Tibial artery (tissue), 4 donors: ENCODE results near the gene HTD2.
"Not testable (repeated sequence)": the region's sequence is repeated elsewhere in the genome, so short reads cannot be mapped to it uniquely, and the experiment has no call there.

ENCODE experiments used
- DNase-seq, 2 donors: peaks; one replicate each; pipeline ENCODE4 v3.0.0-alpha.2; 2019
- H3K27ac ChIP-seq, 2 donors: fragments of 200-600 bp; sonication (generic) in 1 of 2; 1 replicate in 1 of 2; 2 replicates in 1 of 2; pipeline ENCODE4 v1.5.1; 2018 to 2019; ENCODE audit warnings: mild to moderate bottlenecking in 1 of 2
- H3K27me3 ChIP-seq, 2 donors: fragments of 200-600 bp; sonication (generic) in 1 of 2; one replicate each; pipeline versions ENCODE4 v1.5.1 to v1.6.0; 2016 to 2019
- H3K36me3 ChIP-seq, 3 donors: fragments of 200-600 bp; sonication (generic) in 2 of 3; one replicate each; pipeline ENCODE4 v1.5.1; 2016 to 2019; ENCODE audit warnings: mild to moderate bottlenecking in 2 of 3
- H3K4me1 ChIP-seq, 4 donors: fragments of 200-600 bp; sonication (generic) in 2 of 4; 1 replicate in 3 of 4; 2 replicates in 1 of 4; pipeline ENCODE4 v1.5.1; 2016 to 2019
- H3K4me3 ChIP-seq, 2 donors: fragments of 200-600 bp; sonication (generic) in 1 of 2; 1 replicate in 1 of 2; 2 replicates in 1 of 2; pipeline ENCODE4 v1.5.1; 2018 to 2019; ENCODE audit warnings: mild to moderate bottlenecking in 2 of 2
- H3K9me3 ChIP-seq, 3 donors: fragments of 200-600 bp; sonication (generic) in 1 of 3; one replicate each; pipeline ENCODE4 v1.5.1; 2016 to 2019
- intact Hi-C: fragments of 100-400 bp; cut with DNase I; formaldehyde crosslinking; loops from one replicate; pipeline ENCODE4 v1.15.0; 2023; ENCODE audit warnings: low total_unique reads
- TF ChIP-seq, protein P1 (sequence below), 2 experiments: fragments of 200-600 bp in 1 of 2; fragments of 450-650 bp in 1 of 2; IDR thresholded peaks; one replicate each; pipeline ENCODE4 v1.5.1; 2017 to 2019; ENCODE audit warnings: antibody characterized with exemption in 2 of 2, mild to moderate bottlenecking in 1 of 2, moderate library complexity in 1 of 2

Gene HTD2

DNA sequence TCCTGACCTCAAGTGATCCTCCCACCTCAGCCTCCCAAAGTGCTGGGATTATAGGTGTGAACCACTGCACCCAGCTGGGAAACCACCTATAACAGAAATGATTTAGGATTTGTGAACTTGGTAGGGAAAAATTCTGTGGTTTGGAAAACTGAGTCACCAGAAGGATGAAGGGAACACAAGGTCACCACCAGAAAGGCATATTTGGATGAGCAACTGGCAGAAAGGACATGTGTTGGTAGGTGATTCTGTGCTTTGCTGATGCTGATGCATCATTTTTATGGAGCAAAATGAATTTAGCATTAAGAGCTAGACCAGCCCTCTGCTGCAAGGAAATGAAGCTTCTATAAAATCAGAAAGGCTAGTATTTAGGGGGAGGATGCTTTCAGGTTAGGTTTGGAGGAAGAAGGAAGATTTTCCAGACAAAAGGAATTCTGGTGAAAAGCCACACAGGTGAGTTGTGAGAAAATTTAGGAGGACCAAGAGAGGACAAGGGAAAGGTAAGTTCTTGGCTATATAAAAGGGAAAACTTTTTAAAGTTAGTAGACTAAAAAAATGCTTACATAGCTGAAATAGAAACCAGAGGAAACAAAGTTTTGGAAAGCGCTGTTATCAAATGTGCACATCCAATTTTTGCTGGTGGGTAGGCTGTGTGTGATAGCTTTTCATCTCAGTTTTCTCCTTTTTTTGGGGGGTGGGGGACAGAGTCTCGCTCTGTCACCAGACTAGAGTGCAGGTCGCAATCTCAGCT, 30.0 kb downstream of the HTD2 start:
- peaks cover 0 to 39% (median 15%) of the 10 kb centered on the region in 4 donors for H3K4me1 ChIP-seq
- no peaks in the 10 kb centered on the region for H3K9me3 ChIP-seq
- TF ChIP-seq, protein P1, sequence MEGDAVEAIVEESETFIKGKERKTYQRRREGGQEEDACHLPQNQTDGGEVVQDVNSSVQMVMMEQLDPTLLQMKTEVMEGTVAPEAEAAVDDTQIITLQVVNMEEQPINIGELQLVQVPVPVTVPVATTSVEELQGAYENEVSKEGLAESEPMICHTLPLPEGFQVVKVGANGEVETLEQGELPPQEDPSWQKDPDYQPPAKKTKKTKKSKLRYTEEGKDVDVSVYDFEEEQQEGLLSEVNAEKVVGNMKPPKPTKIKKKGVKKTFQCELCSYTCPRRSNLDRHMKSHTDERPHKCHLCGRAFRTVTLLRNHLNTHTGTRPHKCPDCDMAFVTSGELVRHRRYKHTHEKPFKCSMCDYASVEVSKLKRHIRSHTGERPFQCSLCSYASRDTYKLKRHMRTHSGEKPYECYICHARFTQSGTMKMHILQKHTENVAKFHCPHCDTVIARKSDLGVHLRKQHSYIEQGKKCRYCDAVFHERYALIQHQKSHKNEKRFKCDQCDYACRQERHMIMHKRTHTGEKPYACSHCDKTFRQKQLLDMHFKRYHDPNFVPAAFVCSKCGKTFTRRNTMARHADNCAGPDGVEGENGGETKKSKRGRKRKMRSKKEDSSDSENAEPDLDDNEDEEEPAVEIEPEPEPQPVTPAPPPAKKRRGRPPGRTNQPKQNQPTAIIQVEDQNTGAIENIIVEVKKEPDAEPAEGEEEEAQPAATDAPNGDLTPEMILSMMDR (IDR thresholded peaks at IDR 0.05): no peak
- no peaks in the 10 kb centered on the region for H3K27me3 ChIP-seq
- peaks cover 0 to 4% (median 0%) of the 10 kb centered on the region in 3 donors for H3K36me3 ChIP-seq
- H3K4me3 ChIP-seq: no peak overlapping the region
- no peak overlapping the region for H3K27ac ChIP-seq
- DNase-seq: no peak
- intact Hi-C loops: no loop called here

DNA sequence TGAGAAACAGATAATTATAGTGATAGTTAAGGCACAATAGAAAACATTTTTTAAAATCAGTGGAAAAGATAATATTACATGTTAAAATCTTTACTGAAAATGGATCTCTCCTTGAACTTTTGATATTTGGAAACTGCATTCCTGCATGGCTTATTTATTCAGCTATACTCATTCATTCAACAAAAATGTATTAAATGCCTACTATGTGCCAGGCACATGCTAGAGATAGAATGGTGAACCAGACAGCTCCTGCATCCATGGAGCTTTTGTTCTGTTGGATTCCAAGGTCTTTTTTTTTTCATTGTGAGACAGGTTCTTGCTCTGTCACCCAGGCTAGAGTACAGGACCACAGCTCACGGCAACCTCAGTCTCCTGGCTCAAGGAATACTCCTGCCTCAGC, 30.9 kb downstream of the HTD2 start:
- intact Hi-C loops: no loop called here
- TF ChIP-seq, protein P1 (IDR thresholded peaks at IDR 0.05): no peak
- peaks cover 0 to 37% (median 10%) of the 10 kb centered on the region in 4 donors for H3K4me1 ChIP-seq

DNA sequence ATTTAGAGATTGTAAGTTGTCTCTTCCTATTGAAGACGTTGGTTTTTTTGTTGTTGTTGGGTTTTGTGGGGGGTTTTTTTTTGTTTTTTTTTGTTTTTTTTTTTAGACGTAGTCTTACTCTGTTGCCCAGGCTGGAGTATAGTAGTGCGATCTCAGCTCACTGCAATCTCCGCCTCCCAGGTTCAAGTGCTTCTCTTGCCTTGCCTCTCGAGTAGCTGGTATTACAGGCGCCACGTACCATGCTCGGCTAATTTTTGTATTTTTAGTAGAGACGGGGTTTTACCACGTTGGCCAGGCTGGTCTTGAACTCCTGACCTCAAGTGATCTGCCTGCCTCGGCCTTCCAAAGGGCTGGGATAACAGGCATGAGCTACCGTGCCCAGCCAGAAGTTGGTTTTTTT, 32.8 kb downstream of the HTD2 start:
- H3K9me3 ChIP-seq, H3K27ac ChIP-seq, intact Hi-C loops, H3K4me3 ChIP-seq, H3K27me3 ChIP-seq, DNase-seq: not testable (repeated sequence)
- H3K4me1 ChIP-seq: peaks cover 0 to 26% (median 5%) of the 10 kb centered on the region in 4 donors
- H3K36me3 ChIP-seq: peaks cover 0 to 15% (median 0%) of the 10 kb centered on the region in 3 donors

More for the DNA sequence above, 30.9 kb downstream of the HTD2 start:
- no peak for DNase-seq
- no peaks in the 10 kb centered on the region for H3K9me3 ChIP-seq
- H3K27me3 ChIP-seq: no peaks in the 10 kb centered on the region
- no peak overlapping the region for H3K4me3 ChIP-seq
- H3K27ac ChIP-seq: no peak overlapping the region
- H3K36me3 ChIP-seq: peaks cover 0 to 5% (median 0%) of the 10 kb centered on the region in 3 donors

DNA sequence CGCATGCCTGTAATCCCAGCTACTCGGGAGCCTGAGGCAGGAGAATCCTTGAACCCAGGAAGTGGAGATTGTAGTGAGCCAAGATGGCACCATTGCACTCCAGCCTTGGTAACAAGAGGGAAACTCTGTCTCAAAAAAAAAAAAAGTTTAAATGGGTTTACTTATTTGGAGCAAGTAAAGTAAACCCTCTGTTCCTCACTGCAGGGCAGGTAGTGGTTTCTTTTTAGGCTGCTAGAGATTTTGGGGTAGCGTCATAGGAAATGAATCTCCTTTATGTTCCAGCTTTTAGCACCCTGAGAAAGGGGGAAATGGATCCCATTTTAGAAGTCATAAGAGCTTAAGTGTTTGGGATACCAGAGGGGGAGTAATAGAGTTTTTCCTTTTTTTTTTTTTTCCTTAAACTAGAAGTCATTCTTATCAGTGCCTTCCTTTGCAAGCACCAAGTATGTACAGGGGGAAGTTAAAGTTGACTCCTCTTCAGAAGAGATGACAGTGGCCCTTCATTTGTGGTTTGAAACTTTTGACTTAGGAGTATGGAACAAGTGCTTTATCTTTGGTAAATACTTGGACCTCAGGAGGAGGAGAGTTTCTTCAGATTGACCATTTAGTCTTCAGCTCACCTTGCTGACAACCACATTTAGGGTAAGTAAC, 34.4 kb downstream of the HTD2 start:
- no peak for DNase-seq
- Histone ChIP-seq H3K27ac (no peak overlapping the region), H3K27me3 (no peaks in the 10 kb centered on the region), H3K4me3 (no peak overlapping the region), H3K4me1 (peaks cover 0 to 10% (median 0%) of the 10 kb centered on the region in 4 donors), H3K9me3 (no peaks in the 10 kb centered on the region), H3K36me3 (peaks cover 0 to 15% (median 0%) of the 10 kb centered on the region in 3 donors)
- intact Hi-C loops: no loop called here
- TF ChIP-seq, protein P1 (IDR thresholded peaks at IDR 0.05): no peak

DNA sequence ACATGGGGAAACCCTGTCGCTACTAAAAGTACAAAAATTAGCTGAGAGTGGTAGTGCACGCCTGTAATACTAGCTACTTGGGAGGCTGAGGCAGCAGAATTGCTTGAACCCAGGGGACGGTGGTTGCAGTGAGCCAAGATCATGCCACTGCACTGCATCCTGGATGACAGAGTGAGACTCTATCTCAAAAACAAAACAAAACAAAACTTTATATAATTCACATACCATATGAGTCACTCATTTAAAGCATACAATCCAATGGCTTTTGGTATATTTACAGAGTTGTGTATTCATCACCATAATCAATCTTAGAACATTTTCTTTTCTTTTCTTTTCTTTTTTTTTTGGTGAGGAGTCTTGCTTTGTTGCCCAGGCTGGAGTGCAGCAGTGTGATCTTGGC, 35.1 kb downstream of the HTD2 start:
- Histone ChIP-seq H3K36me3 (peaks cover 0 to 15% (median 0%) of the 10 kb centered on the region in 3 donors), H3K9me3 (no peaks in the 10 kb centered on the region), H3K27ac (no peak overlapping the region), H3K27me3 (no peaks in the 10 kb centered on the region), H3K4me1 (peaks cover 0 to 5% (median 0%) of the 10 kb centered on the region in 4 donors), H3K4me3 (no peak overlapping the region)
- TF ChIP-seq, protein P1 (IDR thresholded peaks at IDR 0.05): no peak
- intact Hi-C loops: no loop called here
- no peak for DNase-seq

DNA sequence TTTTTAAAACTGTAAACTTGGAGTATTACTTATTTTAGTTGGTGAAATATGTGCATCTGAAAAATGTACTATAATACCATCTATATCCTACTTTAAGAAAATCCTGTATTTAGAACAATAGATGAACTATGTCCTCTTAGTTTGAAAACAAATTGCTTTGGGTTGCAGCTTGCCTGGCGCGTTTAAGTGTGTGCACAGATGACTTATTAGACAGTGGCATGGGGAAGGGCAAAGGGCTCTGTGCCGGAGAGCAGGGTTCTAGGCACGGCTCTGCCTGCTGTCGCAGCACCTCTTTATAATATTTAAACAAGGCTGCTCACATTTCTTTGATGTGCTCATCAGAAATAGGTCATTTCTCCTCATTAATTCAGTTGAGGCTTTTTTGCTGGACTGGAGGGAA, 36.4 kb downstream of the HTD2 start:
- Histone ChIP-seq H3K9me3 (no peaks in the 10 kb centered on the region), H3K4me1 (no peaks in the 10 kb centered on the region), H3K27me3 (no peaks in the 10 kb centered on the region), H3K27ac (no peak overlapping the region), H3K4me3 (no peak overlapping the region), H3K36me3 (peaks cover 0 to 15% (median 0%) of the 10 kb centered on the region in 3 donors)
- intact Hi-C loops: no loop called here
- TF ChIP-seq, protein P1 (IDR thresholded peaks at IDR 0.05): no peak
- DNase-seq: no peak
